Left hindlimb (tissue), 1 donor: Measurements from ENCODE around the gene TAF15.

Experiments used
- DNase-seq: peaks from one replicate; pipeline ENCODE4 v3.0.0-alpha.2; 2018

TAF15 gene

DNA sequence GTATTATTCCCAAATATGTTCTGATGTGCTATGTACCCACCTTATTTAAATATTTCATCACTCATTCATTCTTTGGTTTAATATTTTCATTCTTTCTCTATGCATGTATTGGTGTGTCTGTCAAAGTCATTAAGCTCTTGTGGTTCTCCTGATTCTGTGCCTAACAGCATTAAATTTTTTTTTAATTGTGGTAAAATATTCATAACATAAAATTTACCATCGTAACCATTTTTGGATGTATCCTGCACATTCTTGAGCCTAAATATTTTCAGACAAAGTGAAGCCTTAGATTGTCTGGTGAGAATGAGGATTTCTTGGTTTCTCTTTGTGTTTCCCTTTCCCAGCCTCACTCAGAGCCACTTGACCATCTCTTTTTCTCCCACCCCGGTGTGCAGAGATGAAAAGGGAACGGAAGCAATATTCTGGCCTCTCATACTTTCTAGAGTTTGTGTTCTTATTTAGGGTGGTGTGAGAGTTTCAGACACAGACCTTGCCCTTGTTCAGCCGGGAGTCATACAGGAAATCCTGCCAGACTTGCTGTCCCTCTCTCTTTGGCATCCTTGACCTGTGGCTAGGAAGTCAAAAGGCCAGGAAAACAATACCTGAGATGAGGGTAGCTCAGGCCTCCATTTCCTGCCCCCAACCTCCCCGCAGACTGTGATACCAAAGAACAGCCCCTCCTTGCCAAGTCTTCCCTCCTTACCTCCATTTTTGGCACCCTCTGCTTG, 66.0 kb downstream of the TAF15 start:
- no peak for DNase-seq

DNA sequence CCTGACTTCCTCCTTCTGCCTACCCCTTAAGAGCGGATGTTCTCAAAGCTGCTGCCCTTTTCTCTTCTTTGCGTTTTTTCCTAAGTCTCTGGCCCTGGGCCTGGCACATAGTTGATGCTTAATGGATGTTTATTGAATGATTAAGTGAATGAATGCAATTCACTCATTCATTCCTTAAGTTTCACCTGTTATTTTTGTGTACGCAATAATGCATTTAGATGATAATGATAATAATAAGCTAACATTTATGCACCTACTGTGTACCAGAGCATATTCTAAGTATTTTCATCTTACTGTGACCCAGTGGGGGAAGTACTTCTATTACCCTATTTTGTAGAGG, 66.5 kb downstream of the TAF15 start:
- DNase-seq, result no peak

DNA sequence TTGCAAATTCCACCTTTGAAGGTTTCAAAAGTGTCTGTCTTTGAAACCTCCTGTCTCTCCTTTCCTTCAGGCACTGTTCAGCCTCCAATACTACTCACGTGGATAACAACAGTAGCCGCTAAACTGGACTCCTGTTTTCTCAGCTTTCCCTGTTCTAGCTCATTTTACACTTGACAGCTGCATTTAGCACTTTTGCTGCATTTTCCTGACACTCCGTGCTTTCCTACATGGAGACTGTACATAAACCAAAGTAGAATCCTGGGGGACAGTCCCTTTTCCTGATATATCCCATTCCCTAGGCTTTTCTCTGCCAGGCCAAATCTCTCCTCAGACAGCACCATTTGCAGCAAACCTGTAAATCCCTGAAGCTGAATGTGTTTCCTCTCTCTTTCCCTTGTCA, 67.2 kb downstream of the TAF15 start:
- no peak for DNase-seq

DNA sequence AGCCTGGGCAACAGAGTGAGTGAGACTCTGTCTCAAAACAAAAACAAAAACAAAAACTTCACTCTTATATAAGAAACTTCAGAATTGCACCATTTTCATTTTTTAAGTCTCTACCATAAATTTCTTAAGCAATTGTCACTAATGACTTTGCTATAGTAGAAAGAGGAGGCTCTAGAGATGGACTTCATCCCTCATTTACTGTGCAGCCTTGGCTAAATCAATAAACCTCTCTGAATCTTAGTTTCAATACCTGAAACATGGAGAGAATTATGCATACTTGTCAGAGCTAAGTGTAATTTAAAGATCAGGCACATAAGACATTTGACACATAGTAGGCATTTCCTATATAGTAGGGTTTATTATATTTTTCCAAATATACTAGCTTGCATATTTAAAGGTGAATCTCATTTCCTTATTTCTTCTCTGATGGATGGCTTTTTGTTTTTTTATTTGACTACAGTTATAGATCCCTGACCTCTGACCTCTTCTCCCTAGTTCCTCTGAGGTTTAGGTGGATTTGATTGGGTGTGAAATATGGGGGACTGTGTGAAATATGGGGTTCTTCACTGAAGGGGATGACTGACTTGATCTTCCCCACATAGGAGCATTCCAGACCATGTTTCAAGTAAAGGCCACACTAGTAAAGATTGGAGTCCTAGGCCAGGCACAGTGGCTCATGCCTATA, 68.2 kb downstream of the TAF15 start:
- DNase-seq, result no peak

GRCh38 chr17:35878361-35878760, 69.1 kb downstream of the TAF15 start:
- DNase-seq, result no peak

DNA sequence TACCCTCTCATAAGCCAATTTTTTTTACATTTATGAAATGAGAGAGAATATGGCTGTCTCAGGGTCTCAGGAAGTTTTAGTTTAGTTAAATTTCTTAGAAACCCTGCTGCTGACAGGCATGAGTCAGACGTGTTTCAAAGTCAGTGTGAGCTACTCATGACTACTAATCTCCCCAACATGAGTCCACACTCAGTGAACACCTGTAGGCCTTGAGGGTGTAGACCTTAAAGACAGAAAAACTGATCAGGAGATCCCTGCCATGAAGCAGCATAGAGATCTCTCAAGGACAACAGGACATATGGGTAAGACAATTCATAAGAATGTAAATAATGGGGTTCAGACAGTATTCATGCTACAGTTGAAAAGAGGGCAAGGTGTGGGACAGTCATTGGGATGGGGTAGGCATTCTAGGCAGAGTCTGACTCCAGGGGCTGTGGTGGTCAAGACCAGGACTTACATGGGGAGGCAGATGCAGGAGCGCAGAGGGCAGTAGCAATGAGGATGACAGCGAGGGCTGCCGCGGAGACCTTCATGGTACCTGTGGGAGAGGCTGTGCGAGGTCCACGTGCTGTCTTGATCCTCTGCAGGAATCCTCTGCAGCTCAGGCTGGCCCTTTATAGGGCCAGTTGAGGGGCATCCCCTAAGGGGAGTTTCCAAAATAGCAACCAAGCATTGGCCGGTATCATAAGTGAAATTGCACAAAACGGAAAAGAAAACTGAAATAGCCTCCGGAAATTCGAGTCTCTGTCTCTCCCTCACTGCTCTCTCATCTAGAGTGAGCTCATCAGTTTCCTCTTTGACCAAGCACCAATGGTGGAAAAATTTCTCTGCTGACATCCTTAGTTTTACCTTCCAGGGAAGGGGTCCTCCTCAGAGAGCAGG, 70.7 kb downstream of the TAF15 start, which contains the start of gene CCL5:
Gene CCL5 (minus strand): TSS at position 588 of the 882 bp plus-strand sequence.
- DNase-seq, result no peak

DNA sequence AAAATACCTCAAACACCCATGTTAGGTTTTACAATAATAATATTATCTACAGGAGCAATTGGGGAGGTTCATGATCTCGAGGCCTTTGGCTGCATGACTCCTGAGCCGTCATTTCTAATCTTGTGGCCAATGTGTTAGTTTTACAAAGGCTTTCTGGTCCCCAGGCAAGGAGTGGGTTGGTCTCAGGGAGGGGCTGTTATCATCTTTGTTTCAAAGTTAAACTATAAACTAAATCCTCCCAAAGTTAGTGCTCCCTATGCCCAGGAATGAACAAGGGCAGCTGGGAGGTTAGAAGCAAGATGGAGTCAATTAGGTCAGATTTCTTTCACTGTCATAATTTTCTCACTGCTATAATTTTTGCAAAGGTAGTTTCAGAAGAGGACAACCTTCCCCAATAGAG, 80.0 kb downstream of the TAF15 start:
- no peak for DNase-seq

DNA sequence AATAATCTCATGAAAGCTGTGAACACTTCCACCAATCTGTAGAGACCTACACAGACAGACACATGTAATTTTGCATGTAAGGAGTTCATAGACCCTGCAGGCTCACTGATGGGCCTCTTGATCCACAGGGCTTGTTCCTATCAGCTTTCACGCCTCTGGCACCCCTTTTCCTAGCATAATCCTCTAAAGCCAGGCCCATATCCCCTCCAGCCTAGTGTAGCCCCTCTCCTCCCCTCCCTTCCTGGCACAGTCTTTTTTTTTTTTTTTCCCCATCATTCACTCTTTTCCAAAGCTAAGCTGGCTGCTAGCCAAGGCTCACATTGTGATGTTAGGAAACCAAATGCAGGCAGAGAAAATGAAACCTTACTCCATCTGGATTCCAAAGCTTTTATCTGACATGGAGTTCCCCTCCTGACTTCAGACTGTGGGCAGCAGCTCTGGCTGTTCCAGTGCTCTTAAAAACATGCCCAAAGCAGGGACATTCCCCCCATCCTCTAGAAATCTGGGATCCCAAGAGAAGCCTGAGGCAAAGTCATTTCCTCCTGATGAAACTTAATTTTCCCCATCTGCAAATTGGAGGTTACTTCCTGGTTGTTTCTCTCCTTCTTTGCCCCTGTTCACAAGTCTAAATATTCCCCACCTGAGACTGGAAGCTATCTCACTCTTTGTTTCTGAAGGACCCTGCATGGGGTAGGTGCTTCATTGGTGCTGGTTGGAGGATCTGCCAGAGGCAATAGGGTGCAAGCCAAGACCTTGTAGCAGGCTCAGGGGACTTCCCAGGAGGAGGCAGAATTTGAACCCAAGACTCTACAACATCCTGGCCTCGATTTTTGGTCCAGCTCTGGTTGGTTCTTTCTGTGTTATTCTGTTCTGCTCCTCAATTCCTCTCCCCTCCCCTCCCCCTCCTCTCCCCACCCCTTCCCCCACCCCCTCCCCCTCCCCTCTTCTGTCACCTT, 80.8 kb downstream of the TAF15 start:
- DNase-seq, result no peak

GRCh38 chr17:35890774-35891155, 81.5 kb downstream of the TAF15 start:
- DNase-seq, result no peak

DNA sequence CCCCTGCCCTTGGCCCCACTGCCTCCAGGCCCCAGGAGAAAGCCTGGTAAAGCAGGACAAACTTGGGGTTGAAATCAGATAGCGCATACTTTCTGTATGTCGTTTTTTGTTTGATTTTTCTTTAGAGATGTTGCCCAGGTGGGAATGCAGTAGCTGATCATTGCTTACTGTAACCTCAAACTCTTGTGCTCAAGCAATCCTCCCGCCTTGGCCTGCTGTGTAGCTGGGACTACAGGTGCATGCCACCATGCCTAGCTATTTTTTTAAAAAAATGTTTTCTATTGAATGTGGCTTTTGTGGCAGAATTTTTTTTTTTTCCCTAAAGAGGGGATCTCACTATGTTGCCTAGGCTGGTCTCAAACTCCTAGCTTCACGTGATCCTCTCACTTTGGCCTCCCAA, 82.0 kb downstream of the TAF15 start:
- DNase-seq, result no peak

DNA sequence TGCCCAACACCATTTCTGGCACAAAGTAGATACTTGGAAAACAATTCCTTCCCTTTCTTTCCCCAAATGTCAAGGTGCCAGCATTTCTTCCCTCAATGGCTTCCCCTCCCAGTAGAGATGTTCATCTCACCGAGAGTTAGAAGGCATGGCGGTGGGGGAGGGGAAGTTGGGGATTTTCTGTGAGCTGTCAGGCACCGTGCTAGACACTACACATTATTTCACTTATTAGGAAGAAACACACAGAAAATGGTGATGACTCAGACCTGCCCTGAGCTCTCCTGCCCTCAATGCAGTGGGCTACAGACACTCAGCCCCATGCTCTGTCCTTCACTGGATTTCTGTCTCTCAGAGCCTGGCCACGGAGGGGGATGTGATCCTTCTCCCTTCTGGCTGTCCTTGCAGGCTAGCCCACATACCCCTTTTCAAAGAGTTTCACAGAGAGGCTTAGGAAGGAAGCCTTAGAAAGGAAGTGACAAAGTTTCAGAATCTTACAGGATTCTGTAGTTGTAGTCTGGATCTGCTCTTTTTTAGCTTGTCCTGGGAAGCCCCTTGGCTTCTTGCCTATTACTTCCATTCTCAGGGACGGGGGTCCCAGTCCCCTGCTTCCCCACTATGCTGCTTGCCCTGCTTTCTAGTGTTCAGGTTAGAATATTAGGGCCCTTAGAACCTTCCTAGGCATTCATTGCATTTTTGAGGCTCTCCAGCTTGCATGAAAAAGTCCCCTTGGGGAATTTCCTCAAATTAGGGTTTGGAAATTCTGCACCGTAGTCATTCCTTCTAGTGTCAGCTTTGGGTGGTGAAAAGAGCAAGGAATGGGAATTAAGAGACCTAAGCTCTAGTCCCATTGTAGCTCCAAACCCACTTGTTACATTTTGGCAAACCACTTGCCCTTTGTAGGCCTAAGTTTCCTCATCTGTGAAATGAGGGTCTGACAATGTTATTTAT, 83.1 kb downstream of the TAF15 start:
- DNase-seq, result no peak

DNA sequence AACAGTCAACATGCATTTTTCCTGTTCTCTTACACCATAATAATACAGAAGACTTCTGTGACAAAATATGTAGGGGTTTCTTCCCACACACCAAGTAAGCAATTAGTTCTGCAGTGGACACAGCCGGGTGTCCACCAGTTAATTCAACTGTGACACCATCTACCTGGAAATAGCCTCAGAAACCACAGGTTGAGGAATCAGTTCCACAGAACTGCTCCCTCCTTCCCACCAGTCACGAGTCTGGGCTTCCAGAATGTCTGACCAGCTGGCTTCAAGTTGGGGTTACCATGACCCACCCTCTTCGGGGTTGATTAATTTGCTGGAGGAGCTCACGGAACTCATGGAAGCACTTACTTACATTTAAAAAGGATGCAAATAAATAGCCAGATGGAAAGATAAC, 84.5 kb downstream of the TAF15 start:
- DNase-seq, result no peak

- DNase-seq, result no peak
Measured at GRCh38 chr17:35894206-35894605, 84.9 kb downstream of the TAF15 start.

- no peak for DNase-seq
Measured at GRCh38 chr17:35895636-35896587, 86.6 kb downstream of the TAF15 start.
